HEK293 (cell line): ENCODE results near the gene NUP153.

ENCODE experiments used
- CTCF ChIA-PET: fragments of 350-600 bp; formaldehyde crosslinking; extraction: SDS; loops from one replicate; lab custom pipeline; 2021; ENCODE audit warnings: antibody characterized with exemption; lab: Yijun Ruan, JAX
- POLR2A ChIA-PET: fragments of 300-600 bp; formaldehyde crosslinking; extraction: SDS; loops from one replicate; lab custom pipeline; 2020; ENCODE audit warnings: antibody characterized with exemption, inconsistent platforms; lab: Yijun Ruan, JAX
- H3K27ac ChIP-seq: fragments of 200-500 bp; sonication (Bioruptor generic); 2 replicates; pipeline ENCODE4 v1.5.1; 2014; ENCODE audit warnings: low read depth, low read length, control low read depth, inconsistent platforms; ENCODE audit errors: extremely low read depth
- H3K36me3 ChIP-seq, 2 experiments: fragments of 200-500 bp in 1 of 2; sonication (Bioruptor generic) in 1 of 2; 1 replicate in 1 of 2; 2 replicates in 1 of 2; pipeline ENCODE4 v1.5.1; 2014 to 2017; ENCODE audit warnings: inconsistent platforms in 2 of 2, low read length in 2 of 2; ENCODE audit not compliant: control insufficient read depth in 2 of 2, insufficient read depth in 1 of 2
- H3K4me1 ChIP-seq: fragments of 200-500 bp; sonication (Bioruptor generic); 2 replicates; pipeline ENCODE4 v1.5.1; 2014; ENCODE audit warnings: mild to moderate bottlenecking, low read length, inconsistent platforms; ENCODE audit not compliant: control insufficient read depth, insufficient read depth
- H3K4me3 ChIP-seq: 2 replicates; pipeline ENCODE4 v1.5.1; 2011; ENCODE audit warnings: low read depth, mild to moderate bottlenecking, control low read depth, low read length, moderate library complexity
- H3K9me3 ChIP-seq: fragments of 200-500 bp; sonication (Bioruptor generic); 2 replicates; pipeline ENCODE4 v1.5.1; 2014; ENCODE audit warnings: low read depth, low read length, inconsistent platforms; ENCODE audit not compliant: control insufficient read depth, insufficient read depth
- MEIS1 ChIP-seq: sonication (generic); formaldehyde crosslinking; IDR thresholded peaks from 2 replicates; pipeline ENCODE4 v1.8.1; 2022; ENCODE audit warnings: missing genetic modification reagents, mild to moderate bottlenecking, borderline replicate concordance
- REPIN1 ChIP-seq: fragments of 450-650 bp; formaldehyde crosslinking; IDR thresholded peaks from 2 replicates; pipeline ENCODE4 v1.5.1; 2017; ENCODE audit warnings: missing biosample characterization, missing genetic modification characterization, low read depth
- SALL2 ChIP-seq: fragments of 450-650 bp; formaldehyde crosslinking; IDR thresholded peaks from 2 replicates; pipeline ENCODE4 v1.5.0; 2017; ENCODE audit warnings: missing biosample characterization, mild to moderate bottlenecking, missing genetic modification characterization, borderline replicate concordance
- SCRT1 ChIP-seq: fragments of 450-650 bp; formaldehyde crosslinking; IDR thresholded peaks from 2 replicates; pipeline ENCODE4 v1.5.1; 2016; ENCODE audit warnings: missing biosample characterization, missing genetic modification characterization, borderline replicate concordance
- TRIM28 ChIP-seq: IDR thresholded peaks from 2 replicates; pipeline ENCODE4 v1.6.1; 2011; ENCODE audit warnings: low read length, control low read depth, borderline replicate concordance
- WT1 ChIP-seq: fragments of 450-650 bp; formaldehyde crosslinking; IDR thresholded peaks from 2 replicates; pipeline ENCODE4 v1.5.1; 2016; ENCODE audit warnings: missing biosample characterization, missing genetic modification characterization
- ZNF174 ChIP-seq: fragments of 450-650 bp; formaldehyde crosslinking; IDR thresholded peaks from 2 replicates; pipeline ENCODE4 v1.5.0; 2017; ENCODE audit warnings: missing biosample characterization, mild to moderate bottlenecking, missing genetic modification characterization
- ZNF274 ChIP-seq, 2 experiments: fragments of 200-500 bp in 1 of 2; fragments of 450-650 bp in 1 of 2; sonication (Bioruptor generic) in 1 of 2; formaldehyde crosslinking in 1 of 2; IDR thresholded peaks; 2 replicates each; pipeline versions ENCODE4 v1.5.1 to v1.6.1; 2014 to 2016; ENCODE audit warnings: borderline replicate concordance in 1 of 2, inconsistent platforms in 1 of 2, low read length in 1 of 2, missing biosample characterization in 1 of 2, missing genetic modification characterization in 1 of 2
- ZNF354C ChIP-seq: fragments of 450-650 bp; formaldehyde crosslinking; IDR thresholded peaks from 2 replicates; pipeline ENCODE4 v1.5.1; 2016; ENCODE audit warnings: missing biosample characterization, missing genetic modification characterization, low read depth, borderline replicate concordance
- ZNF404 ChIP-seq: fragments of 450-650 bp; formaldehyde crosslinking; IDR thresholded peaks from 2 replicates; pipeline ENCODE4 v1.5.1; 2017; ENCODE audit warnings: missing biosample characterization, missing genetic modification characterization
- ZNF48 ChIP-seq: fragments of 450-650 bp; formaldehyde crosslinking; IDR thresholded peaks from 2 replicates; pipeline ENCODE4 v1.5.1; 2016; ENCODE audit warnings: missing biosample characterization, missing genetic modification characterization
- ZNF510 ChIP-seq: fragments of 450-650 bp; formaldehyde crosslinking; IDR thresholded peaks from 2 replicates; pipeline ENCODE4 v1.5.1; 2018; ENCODE audit warnings: mild to moderate bottlenecking, missing genetic modification characterization, missing biosample characterization; ENCODE audit not compliant: insufficient replicate concordance
- ZNF529 ChIP-seq: fragments of 450-650 bp; formaldehyde crosslinking; IDR thresholded peaks from 2 replicates; pipeline ENCODE4 v1.5.1; 2017; ENCODE audit warnings: missing genetic modification characterization, missing biosample characterization; ENCODE audit not compliant: insufficient replicate concordance
- ZNF555 ChIP-seq: fragments of 450-650 bp; formaldehyde crosslinking; conservative IDR thresholded peaks from 2 replicates; pipeline ENCODE4 v1.5.1; 2017; ENCODE audit warnings: missing biosample characterization, mild to moderate bottlenecking, missing genetic modification characterization, inconsistent platforms
- ZNF560 ChIP-seq: fragments of 450-650 bp; formaldehyde crosslinking; IDR thresholded peaks from 2 replicates; pipeline ENCODE4 v1.5.1; 2017; ENCODE audit warnings: missing biosample characterization, missing genetic modification characterization, borderline replicate concordance
- ZNF571 ChIP-seq: fragments of 450-650 bp; formaldehyde crosslinking; IDR thresholded peaks from 2 replicates; pipeline ENCODE4 v1.5.0; 2017; ENCODE audit warnings: missing biosample characterization, missing genetic modification characterization
- ZNF600 ChIP-seq: fragments of 450-650 bp; formaldehyde crosslinking; IDR thresholded peaks from 2 replicates; pipeline ENCODE4 v1.5.1; 2016; ENCODE audit warnings: missing biosample characterization, missing genetic modification characterization
- ZNF664 ChIP-seq: fragments of 450-650 bp; formaldehyde crosslinking; IDR thresholded peaks from 2 replicates; pipeline ENCODE4 v1.5.1; 2016; ENCODE audit warnings: missing biosample characterization, missing genetic modification characterization
- ZNF670 ChIP-seq: fragments of 450-650 bp; formaldehyde crosslinking; IDR thresholded peaks from 2 replicates; pipeline ENCODE4 v1.5.1; 2016; ENCODE audit warnings: missing biosample characterization, missing genetic modification characterization, low read depth
- ZNF837 ChIP-seq: fragments of 450-650 bp; formaldehyde crosslinking; IDR thresholded peaks from 2 replicates; pipeline ENCODE4 v1.5.1; 2016; ENCODE audit warnings: missing biosample characterization, missing genetic modification characterization
- TF ChIP-seq, protein P1 (sequence below): fragments of 450-650 bp; formaldehyde crosslinking; IDR thresholded peaks from 2 replicates; pipeline ENCODE4 v1.5.1; 2016; ENCODE audit warnings: missing biosample characterization, missing genetic modification characterization
- TF ChIP-seq, protein P2 (sequence below): fragments of 450-650 bp; formaldehyde crosslinking; optimal IDR thresholded peaks from 2 replicates; pipeline ENCODE3; 2016; ENCODE audit warnings: missing biosample characterization, mild to moderate bottlenecking, missing genetic modification characterization
- TF ChIP-seq, protein P3 (sequence below): fragments of 450-650 bp; IDR thresholded peaks from 2 replicates; pipeline ENCODE4 v1.5.1; 2018; ENCODE audit warnings: missing biosample characterization, missing genetic modification characterization
- TF ChIP-seq, protein P4 (sequence below): fragments of 450-650 bp; formaldehyde crosslinking; IDR thresholded peaks from 2 replicates; pipeline ENCODE4 v1.5.1; 2016; ENCODE audit warnings: missing biosample characterization, missing genetic modification characterization

NUP153 gene

DNA sequence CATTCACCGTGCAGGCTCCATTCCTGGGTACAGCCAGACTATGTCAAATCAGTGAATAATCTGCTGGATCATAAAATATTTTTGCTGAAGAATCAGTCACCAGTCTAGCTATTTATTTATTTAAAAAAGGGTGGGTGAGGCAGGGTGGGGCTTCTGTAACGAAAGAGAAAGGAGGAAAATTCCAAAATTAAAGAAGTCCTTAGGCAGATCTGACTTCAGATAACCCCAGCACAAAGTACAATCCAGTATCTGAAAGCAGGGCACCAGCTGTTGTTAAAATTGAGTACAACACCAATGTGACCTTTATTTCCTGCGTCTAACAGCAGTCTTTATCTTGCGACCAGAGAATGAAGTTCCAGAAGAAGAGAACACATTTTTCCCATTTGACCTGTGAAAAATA is 90.9 kb downstream of the NUP153 start (continued):
- TF ChIP-seq, protein P1, sequence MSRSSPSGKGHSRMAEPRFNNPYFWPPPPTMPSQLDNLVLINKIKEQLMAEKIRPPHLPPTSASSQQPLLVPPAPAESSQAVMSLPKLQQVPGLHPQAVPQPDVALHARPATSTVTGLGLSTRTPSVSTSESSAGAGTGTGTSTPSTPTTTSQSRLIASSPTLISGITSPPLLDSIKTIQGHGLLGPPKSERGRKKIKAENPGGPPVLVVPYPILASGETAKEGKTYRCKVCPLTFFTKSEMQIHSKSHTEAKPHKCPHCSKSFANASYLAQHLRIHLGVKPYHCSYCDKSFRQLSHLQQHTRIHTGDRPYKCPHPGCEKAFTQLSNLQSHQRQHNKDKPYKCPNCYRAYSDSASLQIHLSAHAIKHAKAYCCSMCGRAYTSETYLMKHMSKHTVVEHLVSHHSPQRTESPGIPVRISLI (tag by site-specific recombination): no peak

DNA sequence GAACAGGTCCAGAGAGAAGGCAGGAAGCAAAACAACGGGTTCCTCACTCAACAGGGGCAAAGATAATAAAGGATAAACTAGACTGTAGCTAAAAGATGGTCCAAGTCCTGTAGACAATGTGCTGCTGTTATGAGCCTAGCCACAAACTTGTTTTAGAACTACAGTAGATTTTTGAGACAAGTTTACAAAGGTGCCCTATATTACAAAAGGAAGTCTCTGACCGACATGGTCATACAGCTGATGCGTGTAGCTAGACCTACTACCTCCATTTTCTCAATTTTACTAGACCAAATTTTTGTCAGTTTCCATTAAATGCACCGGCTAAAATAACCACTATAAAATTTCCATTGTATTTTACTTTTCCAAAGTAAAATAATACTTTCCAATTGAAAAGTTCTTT is 94.7 kb downstream of the NUP153 start:
- peaks cover 47 to 53% of the 10 kb centered on the region in 2 experiments for H3K36me3 ChIP-seq
- POLR2A ChIA-PET: interaction anchor here (2.2 kb wide), 1 partner anchor 12 kb away, joined by 10 read pairs; the partner anchor contains the start of gene FAM8A1

DNA sequence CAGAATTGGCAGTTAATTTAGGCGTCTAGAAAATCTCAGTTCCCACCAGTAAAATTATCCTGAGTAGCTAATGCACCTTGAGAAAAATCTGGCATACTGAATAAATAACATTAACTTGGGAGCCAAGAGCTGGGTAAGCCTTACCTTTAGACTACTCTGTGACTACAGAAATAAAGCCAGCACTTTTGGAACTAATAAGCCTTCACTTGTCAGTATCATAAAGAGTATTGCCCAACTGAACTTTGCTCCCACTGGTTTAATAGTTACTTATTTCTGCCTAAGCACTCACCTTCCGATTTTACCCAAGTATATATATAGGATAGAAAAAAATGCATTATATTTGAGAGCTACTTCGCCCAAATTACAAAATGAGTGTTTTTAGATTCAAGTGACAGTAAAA is 95.9 kb downstream of the NUP153 start:
- H3K36me3 ChIP-seq: peaks cover 50 to 55% of the 10 kb centered on the region in 2 experiments
- no peaks in the 10 kb centered on the region for H3K9me3 ChIP-seq
- no peaks in the 10 kb centered on the region for H3K4me1 ChIP-seq
- H3K4me3 ChIP-seq: no peak overlapping the region
- POLR2A ChIA-PET: interaction anchor here (2.2 kb wide), 1 partner anchor 11 kb away, joined by 10 read pairs; the partner anchor contains the start of gene FAM8A1
- no peak overlapping the region for H3K27ac ChIP-seq
- CTCF ChIA-PET: interaction anchor here (1.3 kb wide), 1 partner anchor 10 kb away, joined by 3 read pairs; no protein-coding TSS in a partner anchor
- TF ChIP-seq ZNF600 (tag by site-specific recombination): no peak

More for the DNA sequence above, 94.7 kb downstream of the NUP153 start:
- H3K9me3 ChIP-seq: no peaks in the 10 kb centered on the region
- TF ChIP-seq SCRT1 (tag by site-specific recombination) (no peak), TRIM28 (no peak), ZNF837 (tag by site-specific recombination) (no peak), ZNF174 (tag by site-specific recombination) (no peak), ZNF404 (no peak), ZNF510 (tag by site-specific recombination) (no peak), ZNF48 (tag by site-specific recombination) (no peak), ZNF354C (tag by site-specific recombination) (no peak), SALL2 (tag by site-specific recombination) (no peak), WT1 (no peak)
- TF ChIP-seq, protein P2, sequence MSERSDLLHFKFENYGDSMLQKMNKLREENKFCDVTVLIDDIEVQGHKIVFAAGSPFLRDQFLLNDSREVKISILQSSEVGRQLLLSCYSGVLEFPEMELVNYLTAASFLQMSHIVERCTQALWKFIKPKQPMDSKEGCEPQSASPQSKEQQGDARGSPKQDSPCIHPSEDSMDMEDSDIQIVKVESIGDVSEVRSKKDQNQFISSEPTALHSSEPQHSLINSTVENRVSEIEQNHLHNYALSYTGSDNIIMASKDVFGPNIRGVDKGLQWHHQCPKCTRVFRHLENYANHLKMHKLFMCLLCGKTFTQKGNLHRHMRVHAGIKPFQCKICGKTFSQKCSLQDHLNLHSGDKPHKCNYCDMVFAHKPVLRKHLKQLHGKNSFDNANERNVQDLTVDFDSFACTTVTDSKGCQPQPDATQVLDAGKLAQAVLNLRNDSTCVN: no peak
- no peak overlapping the region for H3K27ac ChIP-seq
- H3K4me3 ChIP-seq: no peak overlapping the region
- CTCF ChIA-PET: interaction anchor here (0.8 to 1.3 kb wide), 3 partner anchors 11 to 204 kb away, joined by 3 to 4 read pairs (median 3); no protein-coding TSS in a partner anchor
- no peaks in the 10 kb centered on the region for H3K4me1 ChIP-seq

DNA sequence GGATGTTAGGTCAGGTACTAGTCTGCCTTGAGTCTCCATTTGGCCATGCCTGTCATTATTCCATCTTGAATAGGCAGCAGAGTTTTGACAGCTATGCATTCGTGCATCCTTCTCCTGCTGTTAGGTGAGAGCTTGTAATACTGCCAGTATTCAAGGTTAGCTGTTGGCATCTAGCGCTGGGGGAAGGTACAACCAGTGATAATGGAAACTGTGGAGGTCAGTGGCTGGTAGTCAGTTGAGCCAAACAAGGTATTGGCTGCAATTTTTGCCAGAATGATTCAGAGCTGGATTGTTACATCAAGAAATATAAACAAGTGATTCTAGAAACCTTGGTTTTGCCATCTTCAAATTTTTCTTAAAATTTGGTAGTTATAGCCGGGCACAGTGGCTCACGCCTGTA is 100.1 kb downstream of the NUP153 start:
- peaks cover 6% of the 10 kb centered on the region for H3K4me1 ChIP-seq
- no peaks in the 10 kb centered on the region for H3K9me3 ChIP-seq
- POLR2A ChIA-PET: no interaction called here
- H3K4me3 ChIP-seq: no peak overlapping the region
- peaks cover 55 to 70% of the 10 kb centered on the region in 2 experiments for H3K36me3 ChIP-seq
- CTCF ChIA-PET: interaction anchor here (0.6 to 1.0 kb wide), 2 partner anchors 199 to 321 kb away, joined by 3 read pairs; no protein-coding TSS in a partner anchor
- no peak overlapping the region for H3K27ac ChIP-seq
- TF ChIP-seq ZNF274 (IDR thresholded peaks at IDR 0.05; ENCODE audit: low read length) (no peak), ZNF274 (tag by site-specific recombination; IDR thresholded peaks at IDR 0.05; ENCODE audit: borderline replicate concordance) (no peak), MEIS1 (CRISPR knock-in tag) (no peak), REPIN1 (tag by site-specific recombination) (no peak), ZNF664 (tag by site-specific recombination) (no peak), ZNF571 (no peak), WT1 (no peak), ZNF529 (tag by site-specific recombination) (no peak), ZNF670 (tag by site-specific recombination) (no peak), ZNF560 (tag by site-specific recombination) (no peak), ZNF555 (no peak), ZNF600 (tag by site-specific recombination) (no peak)
- TF ChIP-seq, protein P3, sequence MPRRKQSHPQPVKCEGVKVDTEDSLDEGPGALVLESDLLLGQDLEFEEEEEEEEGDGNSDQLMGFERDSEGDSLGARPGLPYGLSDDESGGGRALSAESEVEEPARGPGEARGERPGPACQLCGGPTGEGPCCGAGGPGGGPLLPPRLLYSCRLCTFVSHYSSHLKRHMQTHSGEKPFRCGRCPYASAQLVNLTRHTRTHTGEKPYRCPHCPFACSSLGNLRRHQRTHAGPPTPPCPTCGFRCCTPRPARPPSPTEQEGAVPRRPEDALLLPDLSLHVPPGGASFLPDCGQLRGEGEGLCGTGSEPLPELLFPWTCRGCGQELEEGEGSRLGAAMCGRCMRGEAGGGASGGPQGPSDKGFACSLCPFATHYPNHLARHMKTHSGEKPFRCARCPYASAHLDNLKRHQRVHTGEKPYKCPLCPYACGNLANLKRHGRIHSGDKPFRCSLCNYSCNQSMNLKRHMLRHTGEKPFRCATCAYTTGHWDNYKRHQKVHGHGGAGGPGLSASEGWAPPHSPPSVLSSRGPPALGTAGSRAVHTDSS (tag by site-specific recombination): no peak
- TF ChIP-seq, protein P4, sequence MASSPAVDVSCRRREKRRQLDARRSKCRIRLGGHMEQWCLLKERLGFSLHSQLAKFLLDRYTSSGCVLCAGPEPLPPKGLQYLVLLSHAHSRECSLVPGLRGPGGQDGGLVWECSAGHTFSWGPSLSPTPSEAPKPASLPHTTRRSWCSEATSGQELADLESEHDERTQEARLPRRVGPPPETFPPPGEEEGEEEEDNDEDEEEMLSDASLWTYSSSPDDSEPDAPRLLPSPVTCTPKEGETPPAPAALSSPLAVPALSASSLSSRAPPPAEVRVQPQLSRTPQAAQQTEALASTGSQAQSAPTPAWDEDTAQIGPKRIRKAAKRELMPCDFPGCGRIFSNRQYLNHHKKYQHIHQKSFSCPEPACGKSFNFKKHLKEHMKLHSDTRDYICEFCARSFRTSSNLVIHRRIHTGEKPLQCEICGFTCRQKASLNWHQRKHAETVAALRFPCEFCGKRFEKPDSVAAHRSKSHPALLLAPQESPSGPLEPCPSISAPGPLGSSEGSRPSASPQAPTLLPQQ (tag by site-specific recombination): no peak
